NT2/D1 (cell line): ENCODE data around the gene UBE2O.

ENCODE experiments used
- DNase-seq: peaks from one replicate; pipeline ENCODE4 v3.0.0-alpha.2; 2011; ENCODE audit warnings: low read depth, low spot score
- H3K27me3 ChIP-seq: 2 replicates; pipeline ENCODE4 v1.6.0; 2011; ENCODE audit warnings: mild to moderate bottlenecking; ENCODE audit not compliant: insufficient read length, insufficient read depth
- H3K36me3 ChIP-seq: 2 replicates; pipeline ENCODE4 v1.6.1; 2011; ENCODE audit warnings: mild to moderate bottlenecking, low read length, mixed read lengths; ENCODE audit not compliant: insufficient read depth, insufficient read length
- H3K4me1 ChIP-seq: 2 replicates; pipeline ENCODE4 v1.5.1; 2011; ENCODE audit not compliant: insufficient read depth, insufficient read length
- H3K4me3 ChIP-seq: 2 replicates; pipeline ENCODE4 v1.5.1; 2011; ENCODE audit warnings: low read depth; ENCODE audit not compliant: insufficient read length
- H3K9ac ChIP-seq: 2 replicates; pipeline ENCODE4 v1.6.0; 2011; ENCODE audit warnings: low read depth; ENCODE audit not compliant: insufficient read length
- H3K9me3 ChIP-seq: 2 replicates; pipeline ENCODE4 v1.5.1; 2011; ENCODE audit warnings: mild to moderate bottlenecking, low read length; ENCODE audit not compliant: insufficient read depth
- SUZ12 ChIP-seq: IDR thresholded peaks from 2 replicates; pipeline ENCODE4 v1.6.1; 2011; ENCODE audit not compliant: insufficient read length, insufficient read depth; ENCODE audit errors: extremely low read depth
- YY1 ChIP-seq: IDR thresholded peaks from 2 replicates; pipeline ENCODE4 v1.6.1; 2011; ENCODE audit not compliant: insufficient read length, insufficient read depth
- ZNF274 ChIP-seq: IDR thresholded peaks from 2 replicates; pipeline ENCODE4 v1.6.1; 2011; ENCODE audit warnings: mild to moderate bottlenecking, low read depth, low read length

UBE2O gene

GRCh38 chr17:76481071-76481655 is 28.2 kb upstream of the UBE2O start:
- Histone ChIP-seq H3K4me3 (no peak overlapping the region), H3K9me3 (no peaks in the 10 kb centered on the region), H3K9ac (no peak overlapping the region), H3K36me3 (peaks cover 62% of the 10 kb centered on the region), H3K4me1 (peaks cover 8% of the 10 kb centered on the region), H3K27me3 (no peaks in the 10 kb centered on the region)
- no peak for DNase-seq
- no peak for TF ChIP-seq ZNF274
- TF ChIP-seq YY1 = no peak

GRCh38 chr17:76480632-76481031 is 27.7 kb upstream of the UBE2O start:
- no peak for DNase-seq
- H3K4me1 ChIP-seq = peaks cover 8% of the 10 kb centered on the region
- TF ChIP-seq YY1 = no peak
- TF ChIP-seq ZNF274 = no peak
- TF ChIP-seq SUZ12 = no peak
- no peak overlapping the region for H3K9ac ChIP-seq
- peaks cover 61% of the 10 kb centered on the region for H3K36me3 ChIP-seq
- no peaks in the 10 kb centered on the region for H3K9me3 ChIP-seq
- H3K4me3 ChIP-seq = no peak overlapping the region
- H3K27me3 ChIP-seq = no peaks in the 10 kb centered on the region

GRCh38 chr17:76479515-76480060 is 26.6 kb upstream of the UBE2O start:
- Histone ChIP-seq H3K27me3 (no peaks in the 10 kb centered on the region), H3K4me1 (peaks cover 11% of the 10 kb centered on the region), H3K9me3 (no peaks in the 10 kb centered on the region), H3K9ac (no peak overlapping the region), H3K36me3 (peaks cover 65% of the 10 kb centered on the region), H3K4me3 (no peak overlapping the region)
- DNase-seq = no peak
- TF ChIP-seq YY1 = no peak
- no peak for TF ChIP-seq SUZ12
- no peak for TF ChIP-seq ZNF274

GRCh38 chr17:76478730-76479514 is 26.0 kb upstream of the UBE2O start:
- no peak for DNase-seq
- no peaks in the 10 kb centered on the region for H3K27me3 ChIP-seq
- no peak overlapping the region for H3K4me3 ChIP-seq
- H3K4me1 ChIP-seq = peaks cover 7% of the 10 kb centered on the region
- H3K9ac ChIP-seq = no peak overlapping the region
- peaks cover 69% of the 10 kb centered on the region for H3K36me3 ChIP-seq
- H3K9me3 ChIP-seq = no peaks in the 10 kb centered on the region
- TF ChIP-seq SUZ12 = no peak
- TF ChIP-seq YY1 = no peak
- TF ChIP-seq ZNF274 = no peak

GRCh38 chr17:76478097-76478496 is 25.1 kb upstream of the UBE2O start:
- no peaks in the 10 kb centered on the region for H3K27me3 ChIP-seq
- no peak overlapping the region for H3K9ac ChIP-seq
- no peak for DNase-seq
- no peak for TF ChIP-seq YY1
- TF ChIP-seq ZNF274 = no peak
- TF ChIP-seq SUZ12 = no peak
- H3K4me3 ChIP-seq = no peak overlapping the region
- H3K36me3 ChIP-seq = peaks cover 72% of the 10 kb centered on the region
- no peaks in the 10 kb centered on the region for H3K9me3 ChIP-seq
- H3K4me1 ChIP-seq = peaks cover 7% of the 10 kb centered on the region

GRCh38 chr17:76477576-76477975 is 24.6 kb upstream of the UBE2O start:
- no peaks in the 10 kb centered on the region for H3K27me3 ChIP-seq
- no peak for TF ChIP-seq YY1
- no peak for TF ChIP-seq ZNF274
- no peak for TF ChIP-seq SUZ12
- H3K36me3 ChIP-seq = peaks cover 78% of the 10 kb centered on the region
- peaks cover 7% of the 10 kb centered on the region for H3K4me1 ChIP-seq
- no peak overlapping the region for H3K4me3 ChIP-seq
- no peaks in the 10 kb centered on the region for H3K9me3 ChIP-seq
- DNase-seq = no peak
- H3K9ac ChIP-seq = no peak overlapping the region

- no peak for TF ChIP-seq ZNF274
- TF ChIP-seq YY1 = no peak
- TF ChIP-seq SUZ12 = no peak
- Histone ChIP-seq H3K4me3 (no peak overlapping the region), H3K36me3 (peaks cover 86% of the 10 kb centered on the region), H3K27me3 (no peaks in the 10 kb centered on the region), H3K4me1 (peaks cover 7% of the 10 kb centered on the region), H3K9me3 (no peaks in the 10 kb centered on the region), H3K9ac (no peak overlapping the region)
- DNase-seq = no peak
These were observed 23.8 kb upstream of the UBE2O start for GRCh38 chr17:76476736-76477135.
